Measurements from ENCODE around the gene OSBP2.
"Not testable (repeated sequence)": the region's sequence is repeated elsewhere in the genome, so short reads cannot be mapped to it uniquely, and the experiment has no call there.

OSBP2 gene

DNA sequence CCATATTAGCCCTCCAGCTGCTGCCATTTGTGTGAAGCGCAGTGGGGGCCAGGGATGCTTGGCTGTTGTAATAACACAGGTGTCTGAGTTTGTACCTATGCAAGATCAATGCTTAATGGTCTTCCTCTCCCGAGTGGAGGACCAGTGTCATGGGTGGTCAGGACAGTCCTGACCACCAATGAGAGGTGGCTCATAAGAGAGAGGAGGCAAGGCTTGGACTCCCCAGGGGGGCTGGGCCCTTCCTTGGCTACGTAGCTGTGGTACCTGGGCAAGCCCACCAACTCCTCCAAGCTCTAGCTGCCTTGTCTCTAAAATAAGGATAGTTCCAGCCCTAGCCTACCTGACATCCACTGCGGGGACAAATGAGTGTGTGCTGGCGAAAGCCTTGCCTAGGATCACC is 79.2 kb downstream of the OSBP2 start:
- DNase-seq, result no peak

DNA sequence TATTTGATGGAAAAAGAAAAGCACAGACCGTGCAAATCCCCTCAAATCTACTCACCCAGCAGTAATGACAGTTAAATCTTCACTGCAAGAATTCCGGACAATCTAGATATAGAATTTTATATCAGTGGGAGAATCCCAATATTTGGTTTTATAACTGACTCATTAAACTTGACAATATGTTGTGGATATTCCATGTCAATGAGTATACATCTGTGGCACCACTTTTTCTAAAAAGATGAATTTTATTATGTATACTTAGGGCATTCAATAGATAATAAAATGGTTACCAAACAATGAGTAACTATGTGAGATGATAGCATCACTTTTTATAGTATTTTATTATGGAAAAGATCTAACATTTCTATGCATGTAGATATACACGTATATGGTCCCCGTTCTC is 79.9 kb downstream of the OSBP2 start:
- DNase-seq, result no peak

GRCh38 chr22:30776476-30776875 is 81.8 kb downstream of the OSBP2 start:
- no peak for DNase-seq

DNA sequence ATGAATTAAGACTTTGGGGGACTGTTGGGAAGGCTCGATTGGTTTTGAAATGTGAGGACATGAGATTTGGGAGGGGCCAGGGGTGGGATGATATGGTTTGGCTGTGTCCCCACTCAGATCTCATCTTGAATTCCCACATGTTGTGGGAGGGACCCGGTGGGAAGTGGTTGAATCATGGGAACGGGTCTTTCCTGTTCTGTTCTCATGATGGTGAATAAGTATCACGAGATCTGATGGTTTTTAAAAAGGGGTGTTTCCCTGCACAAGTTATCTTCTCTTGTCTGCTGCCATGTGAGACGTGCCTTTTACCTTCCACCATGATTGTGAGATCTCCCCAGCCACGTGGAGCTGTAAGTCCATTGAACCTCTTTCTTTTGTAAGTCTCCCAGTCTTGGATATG is 82.5 kb downstream of the OSBP2 start:
- not testable (repeated sequence) for DNase-seq

GRCh38 chr22:30777587-30777986 is 82.9 kb downstream of the OSBP2 start:
- no peak for DNase-seq

DNA sequence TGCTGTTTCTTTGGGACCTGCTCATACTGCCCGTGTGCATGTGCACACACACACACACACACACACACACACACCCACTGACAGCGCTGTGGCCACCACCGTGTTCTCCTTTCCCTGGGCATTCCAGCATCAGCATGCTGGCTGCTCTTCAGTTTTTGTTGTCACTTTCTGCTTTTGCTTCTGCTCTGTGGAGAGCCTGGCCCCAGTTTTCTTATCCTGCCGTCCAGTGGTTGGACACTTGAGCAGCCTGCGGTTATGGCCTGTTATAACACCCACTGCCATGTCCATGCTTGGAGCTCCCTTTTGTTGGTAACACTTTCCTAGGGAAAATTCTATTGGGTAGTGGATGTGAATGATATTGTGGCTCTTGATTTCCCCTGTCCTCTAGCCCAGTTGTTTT is 83.6 kb downstream of the OSBP2 start:
- DNase-seq, result no peak

- no peak for DNase-seq
Observed at GRCh38 chr22:30780026-30780425, 85.4 kb downstream of the OSBP2 start.

DNA sequence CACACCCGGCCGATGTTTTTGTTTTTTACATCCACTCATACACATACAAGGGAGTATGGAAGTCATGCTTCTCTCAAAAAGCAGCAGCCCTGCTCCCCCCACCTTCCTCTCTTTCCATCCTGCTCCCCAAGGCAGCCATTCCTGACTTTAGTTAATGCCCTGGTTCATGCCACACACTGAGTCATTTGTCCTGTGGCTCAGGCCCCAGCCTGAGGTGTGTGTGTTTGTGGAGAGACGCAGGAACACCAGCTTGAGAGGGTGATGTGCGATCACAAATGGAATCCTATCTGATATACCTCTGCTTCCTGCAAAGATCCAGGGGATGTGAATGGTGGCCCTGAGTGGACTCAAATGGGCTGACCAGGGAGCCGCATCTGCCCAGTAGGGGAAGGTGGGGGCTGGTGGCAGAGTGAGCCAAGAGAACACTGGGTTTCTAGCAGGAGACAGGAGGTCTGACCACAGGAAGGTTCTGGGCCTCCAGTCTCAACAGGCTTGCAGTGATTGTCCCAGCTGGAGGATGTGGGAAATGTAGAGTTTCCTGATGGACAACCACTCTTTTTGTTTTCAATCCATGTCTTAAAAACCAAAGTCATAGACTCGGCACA is 86.7 kb downstream of the OSBP2 start:
- no peak for DNase-seq

DNA sequence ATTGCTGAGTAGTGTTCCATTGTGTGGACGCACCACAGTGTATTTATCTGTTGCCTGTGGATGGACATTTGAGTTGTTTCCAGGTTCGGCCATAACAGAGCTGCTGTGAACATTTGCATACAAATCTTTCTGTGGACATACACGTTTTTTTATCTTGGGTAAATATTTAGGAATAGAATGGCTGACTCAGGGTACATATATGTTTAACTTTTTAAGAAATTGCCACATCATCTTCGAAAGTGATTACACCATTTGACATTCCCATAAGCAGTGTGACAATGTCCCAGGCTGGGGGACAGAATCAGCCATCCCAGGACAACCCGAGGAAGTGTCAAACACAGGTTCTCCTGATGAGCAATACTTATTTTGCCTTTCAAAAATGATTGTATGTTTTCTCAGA is 87.9 kb downstream of the OSBP2 start:
- DNase-seq, result no peak

GRCh38 chr22:30783021-30783420 is 88.3 kb downstream of the OSBP2 start:
- DNase-seq, result no peak

GRCh38 chr22:30785527-30785926 is 90.9 kb downstream of the OSBP2 start:
- no peak for DNase-seq

DNA sequence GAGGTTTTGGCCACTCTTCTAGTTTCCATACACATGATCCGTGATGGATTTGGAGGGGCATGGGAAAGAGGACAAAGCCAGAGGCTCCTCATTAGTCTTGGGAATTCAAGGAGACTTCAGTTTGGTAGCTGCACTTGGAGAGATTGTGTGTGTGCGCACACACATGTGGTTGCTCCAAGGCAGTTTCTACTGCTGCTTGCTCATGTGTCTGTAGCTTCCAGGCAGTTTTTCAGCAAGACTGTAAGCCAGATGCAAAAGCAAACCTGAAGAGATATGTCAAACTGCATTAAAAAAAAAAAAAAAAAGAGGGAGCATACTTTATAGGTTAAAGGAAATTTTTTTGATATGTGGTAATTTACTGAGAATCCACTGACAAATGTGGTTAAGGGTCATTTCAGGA is 95.7 kb downstream of the OSBP2 start:
- DNase-seq, result no peak

- no peak for DNase-seq
Observed at GRCh38 chr22:30792456-30792855, 97.8 kb downstream of the OSBP2 start.

DNA sequence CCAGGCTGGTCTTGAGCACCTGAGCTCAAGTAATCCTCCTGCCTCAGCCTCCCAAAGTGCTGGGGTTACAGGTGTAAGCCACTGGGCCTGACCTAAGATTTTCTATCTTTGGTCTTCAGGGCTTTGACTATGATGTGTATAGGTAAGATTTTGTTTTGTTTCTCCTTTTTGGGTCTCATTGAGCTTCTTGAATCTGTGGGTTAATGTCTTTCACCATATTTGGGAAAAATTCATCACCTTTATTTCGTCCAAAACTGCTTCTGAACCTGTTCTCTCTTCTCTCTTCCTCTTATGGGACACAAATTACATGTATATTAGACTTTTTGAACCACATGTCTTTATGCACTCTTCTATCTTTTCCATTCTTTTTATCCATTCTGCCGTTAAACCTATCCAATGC is 100.4 kb downstream of the OSBP2 start:
- DNase-seq, result no peak

DNA sequence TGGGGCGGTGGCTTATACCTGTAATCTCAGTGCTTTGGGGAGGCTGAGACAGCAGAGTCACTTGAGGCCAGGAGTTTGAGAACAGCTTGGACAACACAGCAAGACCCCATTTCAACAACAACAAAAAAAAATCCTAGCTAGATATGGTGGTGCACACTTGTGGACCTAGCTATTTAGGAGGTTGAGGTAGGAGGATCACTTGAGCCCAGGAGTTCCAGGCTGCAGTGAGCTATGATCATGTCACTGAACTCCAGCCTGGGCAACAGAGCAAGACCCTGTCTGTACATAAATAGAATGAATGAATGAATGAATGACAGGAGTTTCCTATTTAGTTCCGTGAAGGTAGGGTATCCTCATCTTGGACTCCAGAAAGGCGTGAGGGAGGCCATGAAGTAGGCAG is 107.0 kb downstream of the OSBP2 start:
- no peak for DNase-seq

- DNase-seq, result peak; percentile 24 to 51
Observed at GRCh38 chr22:30802202-30803166, 107.8 kb downstream of the OSBP2 start.

- no peak for DNase-seq
Observed at GRCh38 chr22:30803679-30804078, 109.0 kb downstream of the OSBP2 start.

DNA sequence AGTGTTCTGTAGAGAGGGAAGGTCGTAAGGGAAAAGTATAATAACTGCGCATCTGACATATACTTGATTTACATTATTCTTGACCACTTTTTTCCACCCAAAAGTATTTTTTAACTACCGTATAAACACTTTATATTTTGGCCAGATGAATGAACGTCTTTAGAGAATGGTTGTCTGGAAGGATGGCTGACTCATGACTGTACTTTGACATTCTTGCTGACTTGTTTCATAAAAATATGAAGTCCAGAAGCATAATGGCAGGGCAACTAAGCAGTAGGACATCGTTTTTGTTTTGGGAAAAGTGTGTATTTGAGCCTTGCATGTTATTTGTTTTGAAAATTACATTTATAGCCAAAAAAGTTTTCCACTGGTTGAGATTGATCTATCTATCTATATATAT is 110.0 kb downstream of the OSBP2 start:
- no peak for DNase-seq

- peak in 1 of 2 experiments; percentile 5 for DNase-seq
Observed at GRCh38 chr22:30806391-30806861, 111.8 kb downstream of the OSBP2 start.

DNA sequence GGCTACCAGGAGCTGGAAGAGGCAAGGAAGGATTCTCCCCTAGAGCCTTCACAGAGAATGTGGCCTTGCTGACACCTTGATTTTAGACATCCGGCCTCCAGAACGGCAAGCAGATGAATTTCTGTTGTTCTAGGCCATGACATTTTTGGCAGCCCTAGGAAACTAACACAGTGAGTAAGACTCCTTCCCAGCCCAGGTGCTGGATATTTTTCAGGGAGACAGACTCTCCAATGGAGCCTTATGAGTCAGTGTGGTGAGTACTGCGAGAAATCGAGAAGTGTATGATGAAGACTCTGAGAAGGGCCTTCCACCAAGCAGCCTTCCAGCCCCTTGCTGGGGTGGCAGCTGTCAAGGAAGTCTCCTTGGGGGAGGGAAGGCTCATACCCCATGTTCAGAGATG is 114.4 kb downstream of the OSBP2 start:
- DNase-seq, result no peak

- DNase-seq, result no peak
Observed at GRCh38 chr22:30810105-30810504, 115.4 kb downstream of the OSBP2 start.

- DNase-seq, result no peak
Observed at GRCh38 chr22:30813936-30814335, 119.3 kb downstream of the OSBP2 start.

DNA sequence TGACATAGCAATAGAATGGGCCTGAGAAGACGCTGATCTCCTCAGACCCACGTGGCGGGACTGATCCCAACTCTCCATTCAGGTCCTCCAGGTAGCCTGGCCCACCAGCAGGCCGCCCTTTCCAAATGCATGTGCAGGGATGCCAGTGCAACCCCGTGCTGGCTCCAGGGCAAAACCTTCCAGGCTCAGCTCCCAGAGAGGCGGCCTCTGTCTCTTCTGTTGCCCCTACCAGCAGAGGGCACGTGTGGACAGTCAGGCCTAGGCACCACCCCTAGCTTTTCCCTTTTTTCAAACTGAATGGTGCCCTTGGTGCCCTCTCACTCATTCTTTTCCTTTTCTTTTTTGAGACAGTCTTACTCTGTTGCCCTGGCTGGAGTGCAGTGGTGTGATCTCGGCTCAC is 121.7 kb downstream of the OSBP2 start:
- no peak for DNase-seq

- DNase-seq, result no peak
Observed at GRCh38 chr22:30821381-30821780, 126.7 kb downstream of the OSBP2 start.

All from NCI-H2081 (cell line).